Fibroblast of skin of left quadriceps (primary cell): ENCODE measurements around the gene HPS3.
"Not testable (repeated sequence)": the region's sequence is repeated elsewhere in the genome, so short reads cannot be mapped to it uniquely, and the experiment has no call there.

ENCODE experiments used
- DNase-seq, 2 experiments: peaks; one replicate each; pipeline ENCODE4 v3.0.0-alpha.2; 2013; ENCODE audit warnings: low read depth in 2 of 2

Gene HPS3

GRCh38 chr3:149186219-149186618, 56.8 kb downstream of the HPS3 start:
- no peak for DNase-seq

DNA sequence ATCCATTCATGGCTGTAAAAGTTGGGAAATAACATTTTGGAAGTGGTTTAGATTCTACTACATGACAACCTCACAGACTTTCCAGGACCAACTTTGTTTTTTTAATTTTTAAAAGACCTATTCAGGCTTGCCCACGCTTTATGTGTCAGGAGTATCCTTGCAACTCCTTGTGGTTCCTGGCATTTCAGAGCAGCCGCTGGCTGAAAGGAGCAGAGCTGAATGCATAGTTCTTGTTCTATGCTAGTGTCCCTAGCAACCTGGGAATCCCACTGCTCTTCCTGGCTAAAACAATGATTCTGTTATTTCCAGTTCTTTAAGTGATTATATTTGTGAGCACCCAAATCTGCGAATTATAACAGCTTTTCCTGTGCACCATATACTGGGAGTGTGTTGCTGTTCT, 57.3 kb downstream of the HPS3 start:
- DNase-seq = no peak

DNA sequence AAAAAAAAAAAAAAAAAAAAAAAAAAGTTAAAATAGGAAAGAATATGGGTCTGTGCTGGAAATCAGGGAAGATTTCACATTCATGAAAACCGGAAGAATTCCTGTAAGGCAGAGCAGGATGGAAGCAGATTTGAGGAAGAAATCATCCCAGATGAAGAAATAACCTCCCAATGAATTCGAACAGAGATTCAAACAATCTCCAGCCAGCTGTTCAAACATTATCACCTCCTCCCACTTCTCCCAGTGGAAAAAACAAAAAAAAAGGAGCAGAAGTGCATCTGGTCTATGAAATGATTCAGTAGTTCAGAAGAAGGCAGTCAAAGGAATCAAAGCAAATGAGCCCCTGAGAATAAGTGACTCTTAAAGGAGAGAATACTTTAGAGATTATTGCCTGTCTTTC, 59.1 kb downstream of the HPS3 start:
- no peak for DNase-seq

DNA sequence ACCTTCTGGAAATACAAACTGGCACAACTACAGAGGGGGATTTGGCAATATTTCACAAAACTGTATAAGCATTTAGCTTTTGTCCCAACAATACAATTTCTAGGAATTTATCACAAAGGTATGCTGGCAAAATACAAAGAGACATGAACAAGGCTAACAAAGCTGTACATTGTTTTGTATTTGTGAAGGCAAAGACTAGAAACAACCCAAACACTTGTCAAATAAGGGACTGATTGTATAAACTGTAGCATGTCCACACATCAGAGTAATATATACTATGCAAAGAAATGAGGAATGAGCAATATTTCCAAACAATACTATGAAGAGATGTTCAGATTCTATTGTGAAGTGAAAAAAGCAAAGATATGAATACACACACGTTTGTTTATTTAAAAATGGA, 65.8 kb downstream of the HPS3 start:
- no peak for DNase-seq

GRCh38 chr3:149196805-149197592, 67.6 kb downstream of the HPS3 start:
- not testable (repeated sequence) for DNase-seq

DNA sequence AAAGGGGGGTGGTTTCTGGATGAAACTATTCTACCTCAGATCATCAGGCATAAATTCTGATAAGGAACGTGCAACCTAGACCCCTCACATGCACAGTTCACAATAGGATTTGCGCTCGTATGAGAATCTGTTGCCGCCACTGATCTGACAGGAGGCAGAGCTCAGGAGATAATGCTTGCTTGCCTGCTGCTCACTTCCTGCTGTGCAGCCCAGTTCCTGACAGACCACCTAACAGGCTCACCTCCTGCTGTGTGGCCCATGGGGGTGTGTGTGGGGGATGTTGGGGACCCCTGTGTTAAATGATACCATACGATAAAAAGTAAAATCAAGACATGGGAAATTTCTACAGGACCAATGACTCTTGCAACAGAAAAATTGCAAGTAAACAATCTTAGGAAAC, 68.2 kb downstream of the HPS3 start:
- no peak for DNase-seq

DNA sequence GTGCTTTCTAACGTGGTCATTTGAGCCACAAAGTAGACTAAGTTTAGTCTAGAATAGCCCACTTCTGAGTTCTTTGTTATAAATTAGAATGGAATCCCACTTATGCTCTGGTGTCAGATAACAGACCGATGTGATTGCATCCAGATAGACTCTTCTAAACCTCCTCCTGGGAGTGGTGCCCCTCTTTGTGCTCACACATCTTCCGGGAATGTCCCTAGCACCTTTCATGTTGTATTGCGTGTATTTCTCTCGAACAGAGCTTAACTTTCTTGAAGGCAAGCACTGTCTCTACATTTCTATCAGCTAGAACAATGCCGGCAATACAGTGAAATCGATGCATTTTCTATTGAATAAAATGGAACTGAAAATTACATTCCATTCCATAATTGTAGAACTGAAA, 69.2 kb downstream of the HPS3 start:
- DNase-seq = peak; percentile 50 to 56

- no peak for DNase-seq
Measured at GRCh38 chr3:149199474-149199873, 70.0 kb downstream of the HPS3 start.

GRCh38 chr3:149203758-149204157, 74.3 kb downstream of the HPS3 start:
- DNase-seq = no peak

DNA sequence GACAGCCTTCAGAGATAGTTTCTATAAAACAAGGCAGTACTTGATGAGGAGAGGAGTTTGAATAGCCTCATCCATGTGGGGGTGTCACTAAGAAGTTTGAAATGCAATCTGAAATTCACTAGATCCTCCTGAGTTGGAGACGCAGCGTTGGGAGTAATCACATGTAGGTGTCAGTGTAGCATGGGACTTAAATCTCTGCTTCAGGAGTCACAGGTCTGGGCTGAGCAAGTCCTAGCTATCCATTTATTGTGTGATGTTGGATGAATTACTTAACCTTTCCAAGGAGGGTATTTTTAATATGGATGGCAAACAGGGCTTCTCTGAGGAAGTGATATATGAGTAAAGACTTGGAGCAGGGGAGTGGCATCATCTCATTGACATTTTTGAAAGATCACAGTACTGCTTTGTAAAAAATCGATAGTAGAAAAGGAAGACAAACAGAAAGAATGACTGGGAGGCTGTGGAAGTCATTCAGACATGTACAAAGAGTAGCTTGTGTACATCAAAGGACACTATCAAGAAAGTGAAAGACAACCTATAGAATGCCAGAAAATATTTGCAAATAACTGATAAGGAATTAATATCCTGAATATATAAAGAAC, 75.1 kb downstream of the HPS3 start:
- no peak for DNase-seq

- no peak for DNase-seq
Measured at GRCh38 chr3:149207475-149207874, 78.0 kb downstream of the HPS3 start.

GRCh38 chr3:149209431-149209830, 80.0 kb downstream of the HPS3 start:
- DNase-seq = no peak

DNA sequence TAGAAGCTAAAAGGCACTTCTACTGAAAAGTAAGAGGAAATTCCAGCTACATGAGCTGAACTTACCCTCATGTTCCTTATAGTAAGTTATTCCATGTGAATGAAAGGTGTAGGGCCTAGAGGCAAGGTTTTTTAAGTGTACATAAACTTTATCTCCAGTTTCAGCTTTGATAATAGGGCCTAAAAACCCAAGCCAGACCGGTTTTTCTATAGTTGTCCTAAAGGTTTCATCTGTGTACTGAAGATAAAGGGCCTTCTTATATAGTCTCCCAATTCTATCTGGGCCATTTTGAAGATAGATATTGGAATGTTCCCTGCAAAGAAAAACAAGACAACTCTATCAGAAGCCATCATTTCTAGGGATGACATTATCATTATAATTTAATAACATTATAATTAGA, 82.9 kb downstream of the HPS3 start:
- DNase-seq = no peak

GRCh38 chr3:149214702-149215101, 85.3 kb downstream of the HPS3 start:
- DNase-seq = no peak

DNA sequence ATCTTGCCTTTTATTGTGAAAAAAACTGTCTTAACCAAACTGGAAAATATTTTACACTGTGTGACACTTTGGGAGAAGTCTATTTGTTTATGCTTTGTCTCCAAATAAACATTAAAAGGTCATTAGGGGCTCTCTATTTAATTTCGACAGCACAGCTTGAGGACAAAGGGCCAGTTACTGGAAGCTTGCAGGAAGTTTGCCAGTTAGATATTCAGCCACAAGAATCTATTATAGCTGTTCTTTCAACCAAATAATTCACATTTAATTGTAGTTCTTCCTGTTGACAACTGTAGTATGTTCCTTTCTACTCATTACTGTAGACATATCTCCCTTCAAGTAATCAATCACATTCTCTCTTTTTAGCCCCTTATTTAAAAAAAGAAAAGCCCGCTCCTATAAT, 86.1 kb downstream of the HPS3 start:
- DNase-seq = no peak

DNA sequence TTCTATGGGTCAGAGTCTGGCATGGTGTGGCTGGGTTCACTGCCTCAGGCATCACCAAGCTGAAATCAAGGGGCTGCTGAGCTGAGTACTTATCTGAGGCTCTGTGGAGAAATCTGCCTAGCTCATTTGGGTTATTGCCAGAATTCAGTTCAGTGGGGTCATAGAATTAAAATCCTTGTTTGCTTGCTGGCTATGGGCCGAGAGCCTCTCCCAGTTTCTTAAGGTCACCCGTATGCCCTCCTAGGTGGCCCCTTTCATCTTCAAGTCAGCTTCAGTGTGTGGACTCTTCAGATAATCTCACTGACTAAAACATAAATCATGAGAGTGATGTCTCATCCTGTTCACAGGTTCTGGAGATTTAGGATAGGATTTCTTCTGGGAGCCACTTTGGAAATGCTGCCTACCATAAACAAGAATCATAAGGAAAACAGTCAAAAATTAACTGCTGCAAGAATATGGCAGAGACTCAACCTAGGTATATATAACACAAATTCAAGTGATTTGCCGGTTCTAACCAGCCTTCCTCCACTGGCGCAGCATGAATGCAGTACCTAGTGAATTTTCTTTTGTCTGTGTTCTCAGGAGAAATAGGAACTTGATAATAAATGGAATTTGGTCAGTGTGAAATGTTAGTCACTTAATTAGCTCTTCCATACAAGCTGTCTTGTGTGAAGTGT, 86.9 kb downstream of the HPS3 start:
- no peak for DNase-seq

GRCh38 chr3:149217347-149217746, 87.9 kb downstream of the HPS3 start:
- no peak for DNase-seq

- not testable (repeated sequence) for DNase-seq
Measured at GRCh38 chr3:149219380-149220121, 90.1 kb downstream of the HPS3 start.

DNA sequence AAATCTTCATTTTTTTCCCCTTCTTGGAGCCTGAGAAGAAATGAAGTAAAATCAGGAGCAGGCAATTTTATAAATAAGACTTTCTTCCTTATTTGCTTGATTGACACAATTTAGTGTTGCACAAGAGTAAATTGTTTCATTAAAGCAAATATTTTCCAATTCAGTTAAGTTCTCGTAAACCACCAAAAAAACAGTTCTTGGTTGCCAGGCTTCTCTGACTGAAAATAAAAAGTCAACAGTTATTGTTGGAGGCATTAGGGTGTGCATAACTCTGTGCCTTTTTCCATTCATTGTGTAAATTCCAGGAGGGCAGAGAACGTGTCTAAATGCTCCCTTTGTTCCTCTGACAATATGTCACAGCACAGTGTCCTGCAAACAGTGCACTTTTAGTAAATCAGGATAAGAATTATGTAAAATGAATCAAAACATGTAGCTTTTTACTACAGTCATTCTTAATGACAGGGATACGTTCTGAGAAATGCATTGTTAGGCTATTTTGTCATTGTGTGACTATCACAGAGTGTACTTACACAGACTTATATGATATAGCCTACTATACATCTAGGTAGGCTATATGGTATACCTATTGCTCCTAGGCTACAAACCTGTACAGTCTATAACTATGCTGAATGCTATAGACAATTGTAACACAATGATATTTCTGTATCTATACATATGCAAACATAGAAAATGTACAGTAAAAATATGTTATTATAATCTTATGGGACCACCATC, 92.5 kb downstream of the HPS3 start, which contains the start of gene CP:
Gene CP (minus strand): TSS at position 47 of the 735 bp plus-strand sequence. CDS start 37 bp downstream, at position 10.
- DNase-seq = no peak
